AG08396 (cell line): ENCODE data around the gene GSAP.

Experiments
- DNase-seq: peaks from one replicate; pipeline ENCODE4 v3.0.0; 2012; ENCODE audit warnings: low spot score, mixed read lengths

Gene GSAP

GRCh38 chr7:77407906-77408305 is 8.2 kb downstream of the GSAP start:
- no peak for DNase-seq

DNA sequence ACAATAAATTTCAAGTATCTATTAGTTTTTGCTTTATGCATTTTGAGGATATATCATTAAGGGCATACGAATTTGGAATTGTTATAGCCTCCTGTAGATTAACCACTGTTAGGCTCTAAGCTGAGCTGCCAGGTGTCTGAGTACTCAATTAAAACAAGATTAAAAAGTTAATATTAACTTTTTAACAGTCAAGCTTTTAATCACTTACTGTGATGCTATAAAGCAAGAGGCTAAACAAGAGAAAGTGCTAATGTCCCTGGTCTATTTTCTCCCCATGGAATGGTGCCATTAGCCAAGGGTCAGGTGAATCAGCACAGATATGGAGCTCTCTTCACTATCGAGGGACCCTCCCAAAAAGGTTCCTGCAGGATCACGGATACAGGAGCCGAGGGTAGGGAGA is 9.7 kb downstream of the GSAP start:
- no peak for DNase-seq

- no peak for DNase-seq
These were observed 11.5 kb downstream of the GSAP start for GRCh38 chr7:77404641-77405040.

GRCh38 chr7:77403957-77404356 is 12.2 kb downstream of the GSAP start:
- DNase-seq = no peak

- no peak for DNase-seq
These were observed 13.3 kb downstream of the GSAP start for GRCh38 chr7:77402818-77403217.

DNA sequence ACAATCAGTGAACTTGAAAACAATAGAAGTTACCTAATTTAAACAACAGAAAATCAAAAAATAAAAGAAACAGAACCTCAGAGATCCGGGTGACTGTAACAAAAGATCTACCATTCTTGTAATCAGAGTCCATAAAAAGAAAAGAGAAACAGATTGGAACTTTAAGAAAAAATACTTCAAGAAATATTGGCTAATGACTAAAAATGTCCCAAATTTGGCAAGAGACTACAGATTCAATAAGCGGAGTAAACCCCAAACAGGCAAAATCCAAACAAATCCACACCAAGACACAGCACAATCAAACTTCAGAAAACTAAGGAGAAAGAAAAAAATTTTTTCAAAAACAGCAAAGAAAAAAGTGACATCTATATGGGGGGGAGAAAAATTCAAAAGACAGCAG is 15.1 kb downstream of the GSAP start:
- no peak for DNase-seq

DNA sequence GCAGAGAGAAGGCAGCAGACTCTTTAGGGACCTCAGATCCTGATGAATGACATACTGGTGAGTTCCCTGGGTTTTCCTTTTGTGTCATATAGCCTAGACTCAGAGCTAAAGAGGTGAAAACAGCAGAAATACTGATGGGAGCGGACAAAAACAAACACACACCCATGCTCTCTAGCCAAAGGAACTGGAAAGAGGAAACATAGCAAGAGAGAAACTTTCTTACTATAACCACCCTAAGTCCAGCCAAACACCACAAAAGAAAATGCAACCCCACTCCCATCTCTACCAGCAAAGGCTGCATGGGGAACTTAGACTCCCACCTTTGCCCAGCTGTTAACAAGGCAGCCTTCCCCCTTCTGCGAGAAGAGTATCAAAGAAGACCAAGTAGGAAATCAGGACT is 16.3 kb downstream of the GSAP start:
- no peak for DNase-seq

- no peak for DNase-seq
These were observed 19.1 kb downstream of the GSAP start for GRCh38 chr7:77396894-77397547.

GRCh38 chr7:77395626-77396025 is 20.5 kb downstream of the GSAP start:
- DNase-seq = no peak

DNA sequence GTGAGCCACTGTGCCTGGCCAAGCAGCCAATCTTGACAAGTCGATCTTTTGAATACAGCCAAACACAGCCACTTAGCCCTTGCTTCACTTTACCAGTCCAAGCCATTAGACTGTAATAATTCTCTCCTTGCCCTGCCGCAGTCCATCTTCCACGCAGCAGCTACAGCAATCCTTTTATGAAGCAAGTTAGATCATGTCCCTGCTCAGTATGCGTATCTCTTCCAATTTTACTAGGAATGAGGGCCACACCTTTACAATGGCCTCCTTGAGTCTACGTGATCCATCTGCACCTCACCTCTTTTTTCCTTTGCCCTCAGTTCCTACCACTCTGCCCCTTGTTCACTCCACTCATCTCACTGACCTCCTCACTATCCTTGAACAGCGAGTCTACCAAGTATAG is 22.2 kb downstream of the GSAP start:
- DNase-seq = no peak

GRCh38 chr7:77393261-77393660 is 22.9 kb downstream of the GSAP start:
- no peak for DNase-seq

DNA sequence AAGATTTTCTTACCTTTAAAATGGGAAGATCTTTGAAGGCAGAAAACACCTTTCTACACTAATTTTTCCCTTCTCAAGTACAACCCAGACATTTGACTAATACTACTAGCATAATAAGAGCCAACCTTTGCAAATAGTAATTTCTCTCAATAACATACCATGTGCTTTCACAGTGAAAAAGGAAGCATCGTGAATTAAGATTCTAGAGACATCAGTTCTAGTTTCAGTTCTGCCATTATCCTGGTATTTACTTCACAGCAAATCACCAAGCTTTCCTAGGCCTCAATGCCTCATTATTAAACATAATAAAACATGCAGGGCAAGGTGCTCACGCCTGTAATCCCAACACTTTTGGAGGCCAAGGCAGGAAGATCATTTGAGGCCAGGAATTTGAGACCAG is 24.9 kb downstream of the GSAP start:
- DNase-seq = no peak

DNA sequence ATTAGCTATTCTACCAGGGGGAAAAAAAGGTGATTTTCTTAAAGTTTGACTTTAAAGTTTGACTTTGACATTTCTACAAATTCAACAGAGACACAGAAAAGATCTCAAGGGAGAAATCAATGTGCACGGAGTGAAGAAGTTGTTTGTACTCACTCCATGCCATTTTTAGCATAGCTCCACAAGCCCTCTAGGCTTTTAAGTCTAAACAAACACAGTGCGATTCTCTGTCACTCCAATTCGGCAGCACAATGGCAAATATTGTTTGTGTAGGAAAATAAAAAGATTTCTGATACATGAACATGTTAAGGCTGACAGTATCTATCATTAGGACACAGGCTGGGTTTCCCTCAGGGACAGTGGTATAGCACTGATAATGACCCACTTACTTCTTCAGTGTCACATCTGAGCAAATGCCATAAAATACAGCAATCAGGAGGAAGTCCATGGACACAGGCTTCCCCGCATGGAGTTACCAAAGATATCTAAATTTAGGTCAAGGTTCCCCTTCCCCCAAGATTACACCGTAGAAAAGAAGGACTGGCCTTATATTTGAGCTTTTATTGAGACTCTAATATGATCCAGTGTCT is 28.0 kb downstream of the GSAP start:
- DNase-seq = no peak

- DNase-seq = no peak
These were observed 29.9 kb downstream of the GSAP start for GRCh38 chr7:77386165-77386822.

GRCh38 chr7:77383333-77383740 is 32.8 kb downstream of the GSAP start:
- DNase-seq = no peak

- no peak for DNase-seq
These were observed 33.6 kb downstream of the GSAP start for GRCh38 chr7:77382532-77382931.

DNA sequence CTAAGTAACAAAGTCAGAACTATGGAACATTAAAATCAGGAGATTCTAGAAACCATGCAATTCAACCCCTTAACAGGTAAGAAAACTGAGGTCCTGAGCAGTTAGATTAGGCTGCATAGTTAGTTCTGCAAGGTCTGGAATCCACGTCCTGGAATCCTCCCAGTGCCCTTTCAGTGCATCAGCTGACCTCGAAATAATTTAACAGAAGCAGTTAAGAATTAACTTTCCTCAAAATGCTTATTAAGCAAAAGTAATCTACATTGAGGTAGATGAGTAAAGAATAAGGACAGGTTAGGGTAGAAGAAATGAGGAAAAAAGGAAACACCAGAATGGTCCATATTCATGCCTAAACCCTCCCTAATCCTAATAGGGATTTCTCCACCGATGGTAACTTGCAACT is 37.6 kb downstream of the GSAP start:
- DNase-seq = no peak

DNA sequence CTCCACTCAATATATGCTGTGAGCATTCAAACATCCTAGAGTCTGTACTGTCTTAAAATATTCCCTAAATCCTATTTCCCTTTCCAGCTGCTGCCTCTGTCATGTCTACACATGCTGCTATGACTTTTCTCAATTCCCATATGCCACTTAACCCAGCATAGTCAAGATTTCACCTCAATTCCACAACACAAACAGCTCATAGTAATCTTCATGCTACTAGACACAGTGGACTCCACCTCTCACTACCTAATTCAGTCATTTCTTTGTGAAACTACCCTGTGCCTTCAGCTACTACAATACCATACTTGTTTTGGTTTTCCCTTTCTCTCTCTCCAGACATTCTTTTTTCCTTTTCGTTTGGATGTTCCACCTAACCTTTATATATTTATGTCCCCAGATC is 45.5 kb downstream of the GSAP start:
- no peak for DNase-seq

DNA sequence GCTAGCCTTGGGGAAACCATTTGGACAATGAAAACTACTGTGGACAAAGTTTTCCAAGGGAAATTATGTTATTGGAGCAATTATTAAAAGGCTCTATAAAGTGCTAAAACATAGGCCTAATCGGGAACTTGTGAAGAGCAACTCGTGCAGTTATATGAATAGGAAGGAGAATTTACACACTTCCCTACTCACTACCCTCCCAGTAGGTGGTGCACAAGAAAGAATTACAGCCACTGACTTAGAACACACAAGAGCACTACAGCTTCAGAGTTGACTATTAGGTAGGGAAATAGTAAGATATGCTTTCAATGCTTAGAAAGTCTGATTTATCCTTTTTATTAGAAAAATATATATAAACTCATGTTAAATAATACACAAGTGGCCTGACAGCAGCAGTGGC is 47.2 kb downstream of the GSAP start:
- DNase-seq = no peak

DNA sequence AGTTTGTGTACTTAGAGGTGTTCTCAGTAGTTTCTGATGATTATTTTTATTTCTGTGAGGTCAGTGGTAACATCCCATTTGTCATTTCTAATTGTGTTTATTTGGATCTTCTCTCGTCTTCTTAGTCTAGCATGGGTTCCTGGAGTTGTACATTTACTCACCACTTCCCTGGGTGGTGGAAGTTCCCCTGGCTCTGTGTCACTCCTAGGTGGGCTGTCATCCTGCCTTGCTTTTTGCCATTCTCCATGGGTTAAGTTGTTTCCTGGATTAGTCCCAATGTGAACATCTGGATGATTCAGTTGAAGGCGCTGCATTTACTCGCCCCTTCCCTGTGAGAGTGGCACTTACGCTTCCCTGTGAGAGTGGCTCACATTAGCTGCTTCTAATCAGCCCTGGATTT is 48.2 kb downstream of the GSAP start:
- no peak for DNase-seq

DNA sequence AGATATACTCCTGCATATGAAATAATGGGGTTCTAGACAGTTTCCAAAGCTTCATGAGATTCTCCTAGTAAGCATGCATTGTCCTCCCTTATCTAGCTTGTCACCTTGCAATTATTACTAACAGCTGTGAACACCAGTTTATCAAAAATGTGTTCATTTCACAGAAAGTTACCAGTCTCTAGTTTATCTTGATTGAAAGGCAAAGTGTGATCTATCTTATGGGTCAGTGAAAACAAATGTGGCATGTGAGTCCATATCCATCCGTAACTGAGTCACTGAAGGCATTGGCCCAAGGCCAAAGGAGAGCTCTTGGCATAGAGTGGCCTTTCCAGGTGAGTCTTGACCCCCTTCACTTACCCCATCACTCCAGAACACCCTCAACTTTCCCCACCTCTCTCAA is 53.2 kb downstream of the GSAP start:
- no peak for DNase-seq

DNA sequence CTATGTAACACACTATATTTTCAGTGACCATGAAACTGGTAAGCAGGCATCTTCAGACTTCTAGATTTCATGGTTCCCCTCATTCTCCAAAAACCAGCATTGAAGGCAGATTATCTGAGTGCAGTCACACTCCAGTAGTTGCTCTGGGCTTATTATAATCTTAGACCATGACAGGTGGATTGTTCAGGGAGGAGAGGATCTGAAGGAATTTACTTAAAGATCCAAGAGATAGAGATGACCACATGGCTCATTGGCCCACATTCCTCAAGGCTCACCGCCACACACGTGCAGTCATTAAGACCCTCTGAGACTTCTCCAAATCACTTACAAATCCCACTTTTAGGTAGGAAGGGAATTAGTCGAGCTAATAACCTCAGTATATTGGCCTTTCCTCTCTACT is 55.2 kb downstream of the GSAP start:
- no peak for DNase-seq

- no peak for DNase-seq
These were observed 56.0 kb downstream of the GSAP start for GRCh38 chr7:77360104-77360503.

DNA sequence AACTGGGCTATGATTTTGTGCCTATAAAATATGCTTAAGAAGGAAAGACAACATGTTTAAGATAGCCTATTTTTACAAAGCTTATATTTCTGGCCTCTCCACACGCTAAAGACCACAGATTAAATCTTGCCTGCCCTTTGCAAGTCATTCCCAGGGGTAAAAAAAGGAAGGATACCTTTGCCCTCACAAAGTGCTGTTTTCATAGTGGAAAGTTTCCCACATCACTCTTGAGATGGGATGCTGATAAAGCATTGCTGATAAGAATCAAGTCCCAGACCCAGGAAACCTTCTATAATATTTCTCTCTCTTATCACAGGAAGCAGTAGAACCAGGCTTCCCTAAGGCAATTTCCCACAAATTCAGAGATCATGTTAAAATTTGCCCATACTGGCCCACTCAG is 56.5 kb downstream of the GSAP start:
- DNase-seq = no peak
